ENCODE measurements around the gene LY86.

LY86 gene

DNA sequence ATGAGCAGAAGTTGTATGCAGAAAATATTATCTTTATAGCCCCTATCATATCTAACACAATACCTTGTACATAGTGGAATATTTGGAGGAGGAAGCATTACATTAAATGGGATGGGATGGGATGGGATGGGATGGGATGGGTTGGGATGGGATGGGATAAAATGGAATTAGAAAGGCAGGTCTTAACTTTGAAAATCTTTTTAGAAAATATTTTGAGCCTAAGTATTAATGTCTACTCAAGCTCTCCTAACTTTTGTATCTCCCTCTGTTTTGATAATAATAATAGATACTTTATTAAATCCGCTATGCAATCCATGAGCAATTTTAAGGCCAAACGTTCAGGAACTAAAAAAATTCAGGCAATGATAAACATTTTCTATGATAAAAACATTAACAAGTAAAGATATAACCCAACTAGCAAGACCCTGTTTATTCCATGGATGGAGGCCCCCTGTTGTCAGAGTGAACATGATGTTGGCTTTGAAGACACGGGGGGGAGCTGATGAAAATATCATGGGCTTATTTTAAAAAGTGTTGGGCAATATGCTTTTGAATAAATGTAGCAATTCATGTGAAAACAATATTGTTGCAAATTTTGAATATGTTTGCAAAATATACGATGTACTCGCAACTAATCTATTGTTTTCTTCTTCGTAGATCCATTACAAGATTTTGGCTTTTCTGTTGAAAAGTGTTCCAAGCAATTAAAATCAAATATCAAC, 35.9 kb downstream of the LY86 start:
- DNase-seq = no peak

DNA sequence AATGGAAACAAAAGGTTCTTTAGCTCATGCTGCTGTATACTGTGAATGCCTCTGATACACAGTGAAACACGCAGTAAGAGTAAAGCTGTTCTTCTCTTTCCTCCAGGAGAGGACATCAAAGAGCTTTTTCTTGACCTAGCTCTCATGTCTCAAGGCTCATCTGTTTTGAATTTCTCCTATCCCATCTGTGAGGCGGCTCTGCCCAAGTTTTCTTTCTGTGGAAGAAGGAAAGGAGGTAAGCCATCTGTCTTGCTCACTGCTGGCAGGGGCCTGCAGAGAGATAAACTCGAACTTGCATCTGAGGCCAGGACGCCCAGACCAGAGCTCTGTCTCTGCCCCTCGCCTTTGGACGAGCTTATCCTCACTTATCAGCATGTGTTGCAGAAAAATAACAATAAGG, 37.7 kb downstream of the LY86 start:
- DNase-seq = no peak

DNA sequence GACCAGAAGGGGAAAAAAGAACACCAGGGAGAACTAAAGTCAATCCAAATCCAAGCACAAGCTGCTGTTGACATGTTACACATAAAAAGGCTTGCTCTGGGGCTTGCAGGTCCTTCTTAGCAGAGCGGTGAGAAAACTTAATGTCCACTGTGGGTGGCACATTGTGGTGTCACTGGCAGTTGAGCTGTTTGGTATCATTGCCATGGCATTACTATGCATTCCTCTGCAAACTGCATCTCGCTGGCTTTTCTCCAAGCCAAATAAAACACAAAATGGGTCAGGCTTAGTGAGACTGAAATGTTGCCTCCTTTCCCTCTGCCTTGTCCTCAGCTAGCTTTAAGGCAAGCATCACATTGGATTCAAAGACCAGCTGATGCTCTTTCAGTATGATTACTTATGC, 40.9 kb downstream of the LY86 start:
- no peak for DNase-seq

DNA sequence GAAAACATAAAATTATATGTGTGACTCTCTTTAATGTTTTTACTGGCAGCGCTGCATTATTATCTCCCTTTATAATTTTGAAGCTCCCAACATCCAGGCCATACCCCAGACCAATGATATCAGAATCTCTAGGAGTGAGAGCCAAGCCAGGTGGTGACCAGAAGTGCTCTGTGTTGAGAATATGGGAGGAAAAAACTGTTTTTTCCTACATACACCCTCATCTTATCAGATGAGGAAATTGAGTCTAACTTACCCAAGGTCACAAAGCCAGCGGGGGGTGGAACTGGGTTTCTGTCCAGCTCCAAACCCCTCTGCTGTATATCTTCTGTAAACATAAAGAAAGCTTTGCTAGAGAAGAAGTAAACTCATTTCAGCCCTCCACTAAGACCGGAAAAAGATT, 42.5 kb downstream of the LY86 start:
- no peak for DNase-seq

DNA sequence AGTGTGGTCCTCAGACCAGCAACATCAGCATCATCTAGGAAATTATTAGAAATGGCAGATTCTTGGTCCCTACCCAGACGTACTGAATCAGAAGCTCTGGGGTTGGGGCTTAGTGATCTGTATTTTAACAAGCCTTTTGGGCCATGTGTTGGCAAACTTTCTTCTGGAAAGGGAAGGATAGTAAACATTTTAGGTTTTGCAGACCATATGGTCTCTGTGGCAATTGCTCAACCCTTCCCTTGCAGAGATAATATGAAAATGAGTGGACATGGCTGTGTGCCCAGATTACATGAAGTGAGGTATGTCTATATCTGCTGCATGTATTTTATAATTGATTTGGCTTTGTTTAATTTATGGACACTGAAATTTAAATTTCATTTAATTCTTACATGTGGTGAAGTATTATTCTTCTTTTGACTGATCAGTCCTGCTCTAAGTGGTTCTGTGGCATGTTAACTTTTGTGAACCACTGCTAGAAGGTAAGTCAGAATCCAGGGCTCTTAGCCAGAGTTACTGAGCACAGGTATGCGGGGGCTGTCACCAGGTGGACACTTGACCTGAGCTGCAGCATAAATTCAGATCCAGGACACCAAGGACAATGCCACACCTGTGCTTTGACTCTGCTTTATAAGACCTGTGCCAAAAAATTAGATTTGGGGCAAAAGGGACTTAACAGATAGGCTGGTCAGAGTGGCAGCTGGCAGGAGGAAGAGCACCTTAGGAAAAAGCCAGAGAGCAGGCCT, 43.2 kb downstream of the LY86 start:
- no peak for DNase-seq

DNA sequence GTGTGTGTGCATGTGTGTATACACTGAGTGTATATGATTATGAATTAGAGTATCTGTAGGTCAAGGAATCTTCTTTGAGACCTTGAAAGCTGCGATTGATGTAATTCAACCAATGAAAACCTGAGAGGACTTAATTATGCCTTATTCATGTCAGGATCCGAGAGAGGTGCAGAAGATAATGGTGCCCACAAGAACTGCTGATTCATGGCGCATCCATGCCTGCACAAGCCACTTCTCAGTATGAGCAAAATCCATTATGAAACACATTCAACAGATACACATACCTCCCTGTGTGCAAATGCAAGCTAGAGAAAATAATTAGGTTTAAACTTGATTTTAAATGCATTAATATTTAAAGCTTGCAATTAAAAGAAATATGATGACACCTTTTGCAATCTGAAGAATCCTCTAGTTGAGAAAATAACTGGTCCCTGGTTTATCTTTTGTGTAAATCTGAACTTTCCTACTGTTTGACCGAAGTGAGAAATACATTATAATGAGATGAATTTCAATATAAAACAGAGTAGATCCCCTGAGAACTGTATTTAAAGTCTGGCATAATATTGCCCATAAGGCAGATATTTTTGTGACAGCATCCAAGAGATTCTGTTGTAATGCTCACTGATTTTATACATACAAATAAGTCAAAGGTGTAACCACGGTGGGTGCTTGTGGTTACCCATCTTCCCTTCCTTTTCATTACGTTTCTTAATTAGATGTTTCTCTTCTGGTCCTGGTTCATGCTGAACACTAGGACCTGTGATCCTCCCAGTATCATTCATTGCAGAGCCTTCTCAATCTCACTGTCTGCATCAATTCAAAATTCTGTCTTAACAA, 45.6 kb downstream of the LY86 start:
- DNase-seq = no peak

DNA sequence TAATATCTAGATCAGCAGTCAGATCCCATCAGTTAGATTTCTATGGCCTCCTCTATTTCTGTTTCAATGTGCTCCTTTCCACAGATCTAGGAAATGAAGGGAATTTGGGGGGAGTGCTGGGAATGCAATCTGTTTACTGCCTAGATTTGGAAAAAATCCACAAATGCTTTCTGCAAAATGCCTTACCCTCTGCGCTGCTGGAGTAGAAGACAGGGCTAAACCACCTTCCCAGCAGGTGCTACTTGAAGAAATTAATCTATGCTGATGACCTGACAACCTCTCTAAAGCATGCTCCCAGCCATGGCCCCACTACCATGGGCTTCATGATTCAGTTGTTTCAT, 46.2 kb downstream of the LY86 start:
- DNase-seq = no peak

DNA sequence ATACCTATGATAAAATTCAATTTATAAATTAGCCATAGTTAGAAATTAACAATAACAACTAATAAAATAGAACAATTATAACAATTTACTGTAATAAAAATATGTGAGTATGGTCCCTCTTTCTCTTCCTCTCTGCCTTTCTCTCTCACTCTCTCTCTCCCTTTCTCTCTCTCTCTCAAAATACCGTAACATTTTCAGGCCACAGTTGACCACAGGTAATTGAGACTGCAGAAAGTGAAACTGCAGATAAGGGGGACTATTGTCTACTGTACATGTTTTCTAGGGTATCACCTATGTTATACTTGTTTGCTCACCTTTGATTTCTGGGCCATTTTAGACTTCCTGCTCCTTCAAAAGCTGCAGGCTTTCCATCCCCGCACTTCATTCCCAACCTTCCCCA, 46.8 kb downstream of the LY86 start:
- DNase-seq = no peak

DNA sequence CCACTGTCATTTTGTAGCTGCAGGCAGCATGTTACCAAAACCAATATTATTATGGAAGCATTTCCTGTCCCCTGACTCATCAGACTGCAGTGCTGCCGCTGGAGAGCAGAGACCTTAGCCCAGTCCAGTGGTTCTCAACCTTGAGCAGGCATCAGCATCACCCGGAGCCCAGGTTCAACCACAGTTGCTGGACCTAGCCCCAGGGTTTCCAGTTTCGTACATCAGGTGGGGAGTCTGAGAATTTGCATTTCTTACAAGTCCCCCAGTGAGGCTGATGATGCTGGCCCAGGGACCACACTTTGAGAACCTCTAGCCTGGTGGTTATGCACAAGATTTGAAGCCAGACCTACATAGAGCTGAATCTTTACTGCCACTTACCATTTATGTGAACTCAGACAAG, 47.3 kb downstream of the LY86 start:
- DNase-seq = no peak

DNA sequence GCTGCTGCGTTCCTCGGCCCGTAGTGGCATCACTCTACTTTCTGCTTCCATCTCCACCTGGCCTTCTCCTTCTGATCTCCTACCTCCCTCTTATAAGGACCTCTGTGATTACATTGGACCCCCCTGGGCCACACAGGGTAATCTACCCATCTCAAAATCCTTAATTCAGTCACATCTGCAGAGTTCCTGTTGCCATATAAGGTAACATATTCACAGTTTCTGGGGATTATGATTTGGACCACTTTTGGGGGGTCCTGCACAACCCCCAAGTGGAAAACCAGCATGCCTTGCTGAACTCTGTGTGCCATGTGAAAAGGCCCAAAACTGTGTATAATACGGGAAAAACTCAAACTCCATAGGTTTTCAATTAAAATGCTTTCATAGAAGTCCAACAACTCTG, 51.1 kb downstream of the LY86 start:
- DNase-seq = no peak

DNA sequence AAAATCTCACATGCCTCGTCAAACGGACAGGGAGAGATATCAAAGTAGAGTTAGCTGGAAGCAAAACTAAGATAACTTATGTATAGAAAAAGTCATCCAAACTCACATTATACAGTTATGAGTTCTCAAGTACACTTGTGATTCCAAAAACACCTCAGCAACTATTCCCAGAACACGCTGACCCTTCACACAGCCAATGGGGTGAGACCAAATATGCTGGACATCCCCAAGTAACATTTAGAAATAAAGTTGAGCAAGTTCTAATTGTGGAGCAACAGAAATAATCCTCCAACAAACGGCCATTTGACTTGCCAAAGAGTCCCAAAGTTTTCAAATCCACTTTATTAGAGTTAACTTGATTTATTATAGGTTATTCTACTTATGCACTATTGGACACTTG, 52.4 kb downstream of the LY86 start:
- no peak for DNase-seq

DNA sequence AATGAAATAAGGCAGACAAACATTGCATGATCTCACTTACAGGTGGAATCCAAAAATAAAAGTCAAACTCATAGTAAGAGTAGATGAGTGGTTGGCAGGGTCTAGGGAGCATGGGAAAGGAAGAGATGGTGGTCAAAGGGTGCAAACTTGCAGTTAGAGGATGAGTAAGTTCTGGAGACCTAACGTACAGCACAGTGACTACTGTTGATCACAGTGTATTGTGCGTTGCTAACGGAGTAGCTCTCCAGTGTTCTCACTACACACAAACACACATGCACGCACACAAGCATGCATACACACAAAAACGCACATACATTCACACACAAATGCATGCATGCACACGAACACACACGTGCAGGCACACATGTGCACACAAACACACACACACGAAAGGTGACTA, 54.9 kb downstream of the LY86 start:
- DNase-seq = no peak

DNA sequence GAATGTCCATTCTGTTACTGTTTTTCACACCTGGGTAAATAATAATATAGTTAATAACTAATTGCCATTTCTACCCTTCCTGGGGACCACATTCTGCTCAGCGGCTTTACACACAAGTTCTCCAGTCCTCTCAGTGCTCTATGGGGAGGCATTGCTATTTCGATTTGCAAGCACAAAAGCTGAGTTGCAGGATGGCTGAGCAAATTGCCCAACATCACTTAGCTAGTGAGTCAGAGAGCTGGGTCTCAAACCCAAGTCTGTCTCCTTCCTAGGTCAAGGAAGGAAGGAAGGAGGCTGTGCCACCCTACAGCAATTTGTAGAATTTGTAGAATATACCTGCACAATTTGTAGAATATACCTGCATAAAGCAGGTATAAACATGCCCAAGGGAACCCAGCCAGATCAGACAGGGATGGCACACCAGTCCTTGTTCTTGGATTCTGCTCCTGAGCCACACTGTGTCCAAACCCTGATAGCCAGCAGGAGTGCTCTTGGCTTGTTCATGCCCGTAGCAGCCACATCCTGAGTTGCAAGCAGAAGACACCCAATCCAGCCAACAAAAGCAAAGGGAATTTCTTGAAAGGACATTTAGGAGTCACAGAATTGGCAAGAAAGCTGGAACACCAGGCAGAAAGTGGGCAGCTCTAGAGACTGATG, 56.9 kb downstream of the LY86 start:
- DNase-seq = no peak

DNA sequence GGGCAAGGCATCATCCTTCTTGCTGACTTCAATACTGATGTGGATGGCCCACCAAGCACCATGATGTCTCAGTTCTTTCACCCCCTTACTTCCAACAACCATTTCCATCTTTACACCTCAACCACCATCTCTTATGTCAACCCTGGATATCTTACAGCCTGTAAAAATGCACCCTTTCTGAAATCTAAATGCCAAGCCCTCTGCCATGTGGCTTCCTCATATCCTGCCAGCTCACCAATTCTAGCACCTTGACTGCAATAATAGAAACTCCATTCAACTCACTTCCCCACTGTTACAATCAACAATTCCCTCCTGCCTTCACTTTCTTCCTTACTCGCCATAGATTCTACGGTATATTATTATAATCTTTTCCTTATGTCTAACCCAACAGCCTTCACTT, 57.9 kb downstream of the LY86 start:
- DNase-seq = no peak

DNA sequence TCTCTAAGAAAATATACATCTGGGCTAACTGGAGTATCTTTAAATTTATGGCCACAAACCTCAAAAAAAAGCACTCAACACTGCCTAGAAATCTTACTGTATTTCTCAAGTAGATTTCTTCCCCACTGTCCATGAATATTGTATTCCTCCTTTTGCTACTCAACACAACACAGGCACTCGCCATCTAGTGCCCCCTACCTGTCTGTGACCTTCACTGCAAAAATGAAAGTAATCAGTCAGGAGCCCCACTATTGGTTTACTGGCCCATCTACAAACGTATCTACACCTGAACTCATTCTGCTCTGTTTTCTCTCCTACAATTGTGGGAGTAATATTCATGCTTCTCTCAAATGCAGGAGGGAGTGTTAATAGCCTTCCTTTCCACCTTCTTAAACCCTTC, 58.3 kb downstream of the LY86 start:
- DNase-seq = no peak

DNA sequence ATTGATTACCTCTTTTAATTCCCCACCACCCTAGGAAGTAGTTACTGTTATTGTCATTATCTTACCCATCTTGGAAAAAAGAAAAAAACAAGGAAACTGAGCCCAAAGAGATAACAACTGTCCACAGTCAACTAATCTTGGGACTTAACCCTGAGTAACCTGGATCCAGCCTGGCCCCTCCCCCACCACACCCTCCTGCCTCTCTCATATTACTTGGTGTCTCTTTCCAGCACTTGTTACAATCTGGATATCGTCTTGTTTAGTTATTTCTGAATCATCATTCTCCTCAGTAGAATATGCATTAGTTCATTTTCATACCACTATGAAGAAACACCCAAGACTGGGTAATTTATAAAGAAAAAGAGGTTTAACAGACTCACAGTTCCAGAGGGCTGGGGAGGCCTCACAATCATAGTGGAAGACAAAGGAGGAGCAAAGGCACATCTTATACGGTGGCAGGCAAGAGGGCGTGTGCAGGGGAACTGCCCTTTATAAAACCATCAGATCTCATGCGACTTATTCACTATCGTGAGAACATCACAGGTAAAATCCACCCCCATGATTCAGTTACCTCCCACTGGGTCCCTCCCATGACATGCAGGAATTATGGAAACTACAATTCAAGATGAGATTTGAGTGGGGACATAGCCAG, 60.3 kb downstream of the LY86 start:
- DNase-seq = no peak

DNA sequence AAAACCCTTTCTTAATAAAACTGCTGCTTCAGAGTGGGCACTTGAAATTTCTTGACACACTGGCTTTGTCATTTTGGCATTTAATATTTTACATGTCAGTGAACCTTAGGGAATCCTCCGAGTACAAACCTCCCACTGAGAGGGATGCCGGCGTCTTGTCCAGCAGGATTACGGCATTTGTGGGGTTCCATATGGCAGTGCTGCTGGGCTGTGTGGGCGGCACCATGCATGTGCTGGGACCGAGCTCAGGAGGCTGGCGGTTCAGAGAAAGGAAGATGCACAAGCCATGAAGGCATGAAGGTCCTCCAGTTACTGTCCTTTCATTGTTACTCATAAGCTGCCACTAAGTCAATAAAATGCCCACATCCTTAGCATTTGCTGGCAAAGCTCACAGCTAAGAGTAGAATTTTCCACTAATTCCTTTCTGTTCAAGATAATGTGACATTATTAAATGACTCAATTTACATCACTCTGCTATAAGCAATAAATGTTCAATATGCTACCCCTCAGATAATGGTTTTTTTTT, 61.4 kb downstream of the LY86 start:
- DNase-seq = no peak

DNA sequence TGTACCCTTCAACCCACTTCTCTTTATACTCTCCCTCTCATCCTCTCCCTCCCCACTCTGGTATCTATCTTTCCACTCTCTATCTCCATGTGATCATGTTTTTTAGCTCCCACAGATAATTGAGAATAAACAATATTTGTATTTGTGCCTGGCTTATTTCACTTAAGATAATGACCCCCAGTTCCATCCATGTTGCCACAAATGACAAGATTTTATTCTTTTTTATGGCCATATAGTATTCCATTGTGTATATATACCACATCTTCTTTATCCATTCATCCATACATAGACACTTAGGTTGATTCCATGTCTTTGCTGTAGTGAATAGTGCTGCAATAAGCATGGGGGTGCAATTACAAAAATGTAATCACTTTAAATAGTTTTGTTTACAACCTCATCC, 62.3 kb downstream of the LY86 start:
- no peak for DNase-seq

DNA sequence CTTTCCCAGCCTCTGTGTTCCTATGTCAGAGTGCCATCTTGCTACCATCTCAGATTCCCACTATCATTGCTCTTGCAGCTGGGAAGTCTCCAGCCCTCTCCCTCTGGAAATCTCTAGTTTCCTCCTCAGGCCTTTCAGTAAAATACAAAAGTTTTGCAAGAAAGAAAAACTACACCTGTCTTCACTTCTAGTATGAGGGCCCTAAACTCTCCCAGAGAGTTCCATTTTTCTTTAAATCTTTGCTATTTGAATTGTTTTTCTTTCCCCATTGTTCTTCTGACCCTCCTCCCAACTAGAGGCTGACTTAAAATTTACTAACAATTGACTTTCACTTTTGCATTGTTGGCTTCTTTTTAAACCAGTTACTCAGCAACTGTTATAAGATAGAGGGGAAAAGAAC, 62.8 kb downstream of the LY86 start:
- no peak for DNase-seq

DNA sequence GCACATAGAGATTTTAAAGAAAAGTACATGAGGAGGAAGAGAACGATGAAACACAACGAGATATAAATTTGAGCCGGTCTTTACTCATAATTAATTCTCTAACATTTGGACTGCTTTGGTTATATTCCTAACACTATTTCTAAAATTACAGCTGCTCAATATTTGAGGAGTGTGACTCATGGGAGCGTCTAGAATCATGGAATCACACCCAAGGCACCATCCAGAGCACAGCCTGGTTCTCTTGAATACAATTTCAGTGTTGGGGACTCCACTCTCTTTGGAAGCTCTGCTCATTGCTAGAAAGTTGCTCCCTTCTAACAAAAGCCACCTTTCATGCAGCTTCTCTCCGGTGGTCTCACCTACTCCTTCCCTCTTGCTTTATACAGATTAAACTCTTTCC, 64.4 kb downstream of the LY86 start:
- DNase-seq = no peak

DNA sequence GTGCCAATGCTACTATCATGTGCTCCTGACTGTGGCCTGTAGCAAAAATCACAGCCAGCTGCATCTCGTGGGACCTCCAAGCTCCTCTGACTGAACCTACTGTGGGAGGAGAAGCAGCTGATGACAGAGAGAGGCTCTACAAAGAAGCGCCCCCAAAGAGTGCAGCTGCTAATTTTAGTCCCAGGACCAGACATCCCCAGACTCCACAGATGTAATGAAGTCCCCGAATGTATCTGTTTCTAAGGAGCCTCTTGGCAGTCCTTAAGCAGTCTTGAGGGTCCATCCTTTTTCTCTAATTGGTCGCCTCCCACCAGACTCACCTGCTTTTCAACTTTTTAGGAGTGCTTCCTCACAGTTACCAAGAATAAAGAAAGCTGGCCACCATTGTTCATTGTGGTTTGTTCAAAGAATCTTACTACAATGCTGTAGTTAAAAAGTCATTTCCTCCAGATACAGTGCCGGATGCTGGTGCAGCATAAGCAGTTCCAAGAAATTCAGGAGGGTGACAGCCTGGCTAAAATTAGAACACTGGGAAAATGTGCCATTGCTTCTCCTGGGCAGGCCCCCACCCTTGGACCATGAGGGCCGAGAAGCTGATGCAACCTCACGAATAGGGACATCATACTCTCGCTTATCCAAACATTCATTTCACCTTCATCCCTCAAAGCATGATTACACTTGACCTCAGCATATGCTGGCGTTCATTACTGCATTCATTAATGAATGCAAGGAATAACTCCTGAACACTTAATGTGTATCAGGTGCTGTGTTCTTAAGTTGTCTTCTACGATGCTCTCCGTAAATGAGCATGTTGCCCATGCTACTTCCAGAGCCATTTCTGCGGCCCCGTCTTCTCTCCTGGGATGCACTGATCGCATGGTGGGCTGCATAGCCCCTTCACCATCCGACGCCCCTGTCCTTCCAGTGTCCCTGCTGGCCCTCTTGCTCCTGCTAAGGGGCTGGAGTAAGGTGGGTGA, 66.4 kb downstream of the LY86 start:
- no peak for DNase-seq

Data from stimulated activated naive CD4-positive, alpha-beta T cell treated with Interleukin-2 at 50 U/mL for 16 hours (primary cell).